WERI-Rb-1 (cell line): Measurements from ENCODE around the gene CCNJ.
"Not testable (repeated sequence)": the region's sequence is repeated elsewhere in the genome, so short reads cannot be mapped to it uniquely, and the experiment has no call there.

Experiments used
- DNase-seq: peaks from one replicate; pipeline ENCODE4 v3.0.0-alpha.2; 2020
- H3K27ac ChIP-seq: fragments of 250-450 bp; sonication (Bioruptor Pico); 2 replicates; pipeline ENCODE4 v1.5.1; 2020; ENCODE audit warnings: mild to moderate bottlenecking, moderate library complexity
- H3K27me3 ChIP-seq: fragments of 250-450 bp; sonication (Bioruptor Pico); 2 replicates; pipeline ENCODE4 v1.5.1; 2021; ENCODE audit warnings: mild to moderate bottlenecking, low read depth, moderate library complexity; ENCODE audit not compliant: insufficient read depth, severe bottlenecking
- H3K36me3 ChIP-seq: fragments of 250-450 bp; sonication (Bioruptor Pico); 2 replicates; pipeline ENCODE4 v1.5.1; 2020; ENCODE audit warnings: mild to moderate bottlenecking, moderate library complexity
- H3K4me3 ChIP-seq: 2 replicates; pipeline ENCODE4 v1.5.1; 2011; ENCODE audit warnings: low read depth, mild to moderate bottlenecking, control low read depth, low read length
- H3K9me3 ChIP-seq: fragments of 250-450 bp; sonication (Bioruptor Pico); 2 replicates; pipeline ENCODE4 v1.5.1; 2021; ENCODE audit warnings: mild to moderate bottlenecking, moderate library complexity; ENCODE audit not compliant: severe bottlenecking
- TF ChIP-seq, protein P1 (sequence below): IDR thresholded peaks from 2 replicates; pipeline ENCODE4 v1.5.1; 2011; ENCODE audit warnings: low read depth, mild to moderate bottlenecking, control low read depth, inconsistent platforms, low read length

CCNJ gene

GRCh38 chr10:96047004-96047649, 3.7 kb downstream of the CCNJ start:
- H3K27me3 ChIP-seq = no peaks in the 10 kb centered on the region
- H3K9me3 ChIP-seq = no peaks in the 10 kb centered on the region
- no peak overlapping the region for H3K4me3 ChIP-seq
- no peak for DNase-seq
- H3K27ac ChIP-seq = no peak overlapping the region
- peaks cover 57% of the 10 kb centered on the region for H3K36me3 ChIP-seq
- TF ChIP-seq, protein P1, sequence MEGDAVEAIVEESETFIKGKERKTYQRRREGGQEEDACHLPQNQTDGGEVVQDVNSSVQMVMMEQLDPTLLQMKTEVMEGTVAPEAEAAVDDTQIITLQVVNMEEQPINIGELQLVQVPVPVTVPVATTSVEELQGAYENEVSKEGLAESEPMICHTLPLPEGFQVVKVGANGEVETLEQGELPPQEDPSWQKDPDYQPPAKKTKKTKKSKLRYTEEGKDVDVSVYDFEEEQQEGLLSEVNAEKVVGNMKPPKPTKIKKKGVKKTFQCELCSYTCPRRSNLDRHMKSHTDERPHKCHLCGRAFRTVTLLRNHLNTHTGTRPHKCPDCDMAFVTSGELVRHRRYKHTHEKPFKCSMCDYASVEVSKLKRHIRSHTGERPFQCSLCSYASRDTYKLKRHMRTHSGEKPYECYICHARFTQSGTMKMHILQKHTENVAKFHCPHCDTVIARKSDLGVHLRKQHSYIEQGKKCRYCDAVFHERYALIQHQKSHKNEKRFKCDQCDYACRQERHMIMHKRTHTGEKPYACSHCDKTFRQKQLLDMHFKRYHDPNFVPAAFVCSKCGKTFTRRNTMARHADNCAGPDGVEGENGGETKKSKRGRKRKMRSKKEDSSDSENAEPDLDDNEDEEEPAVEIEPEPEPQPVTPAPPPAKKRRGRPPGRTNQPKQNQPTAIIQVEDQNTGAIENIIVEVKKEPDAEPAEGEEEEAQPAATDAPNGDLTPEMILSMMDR = no peak

DNA sequence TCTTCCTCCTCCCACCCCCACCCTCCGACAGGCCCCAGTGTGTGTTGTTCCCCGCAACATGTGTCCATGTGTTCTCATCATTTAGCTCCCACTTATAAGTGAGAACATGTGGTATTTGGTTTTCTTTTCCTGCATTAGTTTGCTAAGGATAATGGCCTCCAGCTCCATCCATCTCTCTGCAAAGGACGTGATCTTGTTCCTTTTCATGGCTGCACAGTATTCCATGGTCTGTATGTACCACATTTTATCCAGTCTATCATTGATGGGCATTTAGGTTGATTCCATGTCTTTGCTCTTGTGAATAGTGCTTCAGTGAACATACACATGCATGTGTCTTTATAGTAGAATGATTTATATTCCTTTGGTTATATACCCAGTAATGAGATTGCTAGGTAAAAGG, 4.5 kb downstream of the CCNJ start:
- DNase-seq, H3K4me3 ChIP-seq, H3K27ac ChIP-seq, H3K9me3 ChIP-seq, H3K27me3 ChIP-seq: not testable (repeated sequence)
- peaks cover 57% of the 10 kb centered on the region for H3K36me3 ChIP-seq

- Histone ChIP-seq H3K27me3 (no peaks in the 10 kb centered on the region), H3K9me3 (no peaks in the 10 kb centered on the region), H3K4me3 (no peak overlapping the region), H3K36me3 (peaks cover 55% of the 10 kb centered on the region), H3K27ac (no peak overlapping the region)
- no peak for DNase-seq
- TF ChIP-seq, protein P1 = no peak
Observed at GRCh38 chr10:96049340-96049739, 6.0 kb downstream of the CCNJ start.

DNA sequence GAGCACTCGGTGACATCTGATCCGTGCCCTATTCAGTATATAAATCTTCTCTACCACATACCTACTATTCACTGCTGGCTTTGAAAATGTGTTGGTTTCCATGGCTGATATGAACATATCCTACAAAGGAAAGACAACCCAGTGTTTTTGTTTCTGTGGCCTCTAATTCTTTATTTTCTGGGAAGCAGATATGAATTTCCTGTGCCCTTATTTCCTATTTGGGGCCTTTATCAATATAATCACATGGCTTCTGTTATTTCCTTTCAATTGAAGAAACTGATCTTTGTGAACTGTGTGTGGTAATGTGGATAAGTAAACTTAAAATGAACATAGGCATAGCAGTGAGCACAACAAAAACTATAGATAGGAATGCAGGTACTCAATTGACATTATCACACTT, 10.6 kb downstream of the CCNJ start:
- Histone ChIP-seq H3K4me3 (no peak overlapping the region), H3K36me3 (peaks cover 50% of the 10 kb centered on the region), H3K27me3 (no peaks in the 10 kb centered on the region), H3K27ac (no peak overlapping the region), H3K9me3 (no peaks in the 10 kb centered on the region)
- TF ChIP-seq, protein P1 = no peak
- DNase-seq = no peak

DNA sequence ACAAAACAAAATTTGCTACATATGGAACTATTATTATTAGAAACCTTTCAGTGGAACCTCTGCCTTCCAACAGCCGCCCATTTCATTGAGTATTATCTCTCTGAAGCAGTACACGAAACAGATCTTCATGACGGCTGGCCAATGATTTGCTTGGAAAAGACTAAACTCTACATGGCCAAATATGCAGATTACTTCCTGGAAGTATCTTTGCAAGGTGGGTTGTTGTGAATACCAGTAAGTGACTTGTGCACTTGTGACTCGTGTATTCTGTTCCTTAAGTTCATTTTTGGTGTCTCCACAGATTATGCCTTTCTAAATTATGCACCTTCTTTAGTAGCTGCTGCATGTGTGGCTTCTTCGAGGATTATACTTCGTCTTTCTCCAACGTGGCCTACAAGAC, 13.4 kb downstream of the CCNJ start:
- no peaks in the 10 kb centered on the region for H3K9me3 ChIP-seq
- TF ChIP-seq, protein P1 = no peak
- peaks cover 43% of the 10 kb centered on the region for H3K36me3 ChIP-seq
- H3K27me3 ChIP-seq = no peaks in the 10 kb centered on the region
- DNase-seq = no peak
- no peak overlapping the region for H3K4me3 ChIP-seq
- H3K27ac ChIP-seq = no peak overlapping the region

GRCh38 chr10:96061232-96061631, 17.8 kb downstream of the CCNJ start:
- TF ChIP-seq, protein P1 = no peak
- H3K27me3 ChIP-seq = no peaks in the 10 kb centered on the region
- no peak for DNase-seq
- peaks cover 33% of the 10 kb centered on the region for H3K36me3 ChIP-seq
- no peak overlapping the region for H3K4me3 ChIP-seq
- no peak overlapping the region for H3K27ac ChIP-seq
- no peaks in the 10 kb centered on the region for H3K9me3 ChIP-seq
